Measurements from ENCODE around the gene TMEM171. TPM values are rescaled to one million over a fixed set of nuclear protein-coding genes. Genes with fewer than 3 reads are reported as not detected.

TMEM171 gene
- total and polyA plus RNA-seq, 2 donors (not counting 1 experiment from before 2014, with no cell fraction given) = not detected

DNA sequence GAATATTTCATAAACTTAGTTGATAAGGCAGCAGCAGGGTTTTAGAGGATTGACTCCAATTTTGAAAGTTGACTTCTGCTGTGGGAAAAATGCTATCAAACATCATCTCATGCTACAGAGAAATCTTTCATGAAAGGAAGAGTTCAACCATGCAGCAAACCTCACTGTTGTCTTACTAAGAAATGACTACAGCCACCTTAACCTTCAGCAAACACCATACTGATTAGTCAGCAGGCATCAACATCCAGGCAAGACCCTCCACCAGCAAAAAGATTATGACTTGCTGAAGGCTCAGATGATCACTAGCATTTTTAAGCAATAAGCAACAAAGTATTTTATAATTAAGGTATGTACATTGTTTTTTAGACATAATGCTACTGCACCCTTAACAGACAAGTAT, 60.2 kb downstream of the TMEM171 start:
- no peaks in the 10 kb centered on the region for H3K79me2 ChIP-seq (ENCODE audit: control insufficient read depth, insufficient read depth, low read length)
- no peaks in the 10 kb centered on the region for H3K36me3 ChIP-seq (replicated peaks in 1 of 2; ENCODE audit: control extremely low read depth in 1 of 2, control insufficient read depth in 1 of 2, extremely low read depth in 1 of 2, insufficient read depth in 2 of 2, low read length in 1 of 2)
- H3K9ac ChIP-seq (ENCODE audit: low read length) = no peak overlapping the region
- ChIA-PET POLR2A (no interaction called here), CTCF (no interaction called here)
- intact Hi-C loops (cut with micrococcal nuclease) = no loop called here
- H3K27ac ChIP-seq (ENCODE audit: low read length in 2 of 2) = no peak overlapping the region
- Mint-ChIP-seq H3K4me1 (no peaks in the 10 kb centered on the region), H3K4me3 (no peak overlapping the region), H3K9me3 (ENCODE audit: insufficient read depth) (peaks cover 4% of the 10 kb centered on the region), H3K27me3 (peaks cover 48% of the 10 kb centered on the region), H3K27ac (no peak overlapping the region)
- ATAC-seq (ENCODE audit: low read depth) = no peak
- no peak for DNase-seq
- H3K9me3 ChIP-seq (ENCODE audit: control extremely low read depth in 1 of 3, control insufficient read depth in 2 of 3, insufficient read depth in 1 of 3, low read length in 2 of 3) = peaks cover 0 to 9% (median 5%) of the 10 kb centered on the region in 3 donors
- H3K4me2 ChIP-seq (replicated peaks; ENCODE audit: low read depth, low read length, poor library complexity, severe bottlenecking) = no peak overlapping the region
- no peak overlapping the region for H2AFZ ChIP-seq (ENCODE audit: insufficient read depth, low read depth, low read length, poor library complexity, severe bottlenecking)
- no peaks in the 10 kb centered on the region for H3K4me1 ChIP-seq (ENCODE audit: control insufficient read depth in 2 of 2, insufficient read depth in 2 of 2, low read length in 2 of 2)
- H4K20me1 ChIP-seq (ENCODE audit: control insufficient read depth, insufficient read depth, low read length, poor library complexity, severe bottlenecking) = no peaks in the 10 kb centered on the region
- peaks cover 0 to 30% (median 8%) of the 10 kb centered on the region in 4 experiments for H3K27me3 ChIP-seq (replicated peaks in 1 of 4; ENCODE audit: control extremely low read depth in 1 of 4, control insufficient read depth in 3 of 4, insufficient read depth in 4 of 4, low read length in 3 of 4)
- TF ChIP-seq, protein P1, sequence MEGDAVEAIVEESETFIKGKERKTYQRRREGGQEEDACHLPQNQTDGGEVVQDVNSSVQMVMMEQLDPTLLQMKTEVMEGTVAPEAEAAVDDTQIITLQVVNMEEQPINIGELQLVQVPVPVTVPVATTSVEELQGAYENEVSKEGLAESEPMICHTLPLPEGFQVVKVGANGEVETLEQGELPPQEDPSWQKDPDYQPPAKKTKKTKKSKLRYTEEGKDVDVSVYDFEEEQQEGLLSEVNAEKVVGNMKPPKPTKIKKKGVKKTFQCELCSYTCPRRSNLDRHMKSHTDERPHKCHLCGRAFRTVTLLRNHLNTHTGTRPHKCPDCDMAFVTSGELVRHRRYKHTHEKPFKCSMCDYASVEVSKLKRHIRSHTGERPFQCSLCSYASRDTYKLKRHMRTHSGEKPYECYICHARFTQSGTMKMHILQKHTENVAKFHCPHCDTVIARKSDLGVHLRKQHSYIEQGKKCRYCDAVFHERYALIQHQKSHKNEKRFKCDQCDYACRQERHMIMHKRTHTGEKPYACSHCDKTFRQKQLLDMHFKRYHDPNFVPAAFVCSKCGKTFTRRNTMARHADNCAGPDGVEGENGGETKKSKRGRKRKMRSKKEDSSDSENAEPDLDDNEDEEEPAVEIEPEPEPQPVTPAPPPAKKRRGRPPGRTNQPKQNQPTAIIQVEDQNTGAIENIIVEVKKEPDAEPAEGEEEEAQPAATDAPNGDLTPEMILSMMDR (IDR thresholded peaks at IDR 0.05) = no peak
- no peak for TF ChIP-seq EZH2 (IDR thresholded peaks at IDR 0.05; ENCODE audit: borderline replicate concordance, insufficient read depth, low read depth, low read length, poor library complexity, severe bottlenecking)
- no peak overlapping the region for H3K4me3 ChIP-seq (ENCODE audit: control extremely low read depth in 1 of 5, extremely low read depth in 1 of 5, insufficient read depth in 1 of 5, low read depth in 2 of 5, low read length in 4 of 5)

Other genes with a start within 250 kb of the TMEM171 start
- 6.5 and 11.0 TPM in 2 replicates for gene FCHO2, start 164.5 kb upstream of the TMEM171 start, total RNA-seq
- gene FCHO2, start 164.5 kb upstream of the TMEM171 start, polyA plus RNA-seq = 1.5 and 2.3 TPM in 2 replicates
- gene TMEM174, start 52.6 kb downstream of the TMEM171 start, total RNA-seq = not detected in 2 replicates
- gene TMEM174, start 52.6 kb downstream of the TMEM171 start, polyA plus RNA-seq = not detected in 2 replicates

Measured in B cell (primary cell).